Transverse colon (tissue), 3 donors: ENCODE measurements around the gene ANKLE2.

Experiments
- EP300 ChIP-seq: sonication (generic); formaldehyde crosslinking; IDR thresholded peaks from one replicate; pipeline ENCODE4 v1.6.1; 2017; ENCODE audit warnings: antibody characterized with exemption, low read depth
- POLR2A ChIP-seq: fragments of 450-650 bp; IDR thresholded peaks from one replicate; pipeline ENCODE4 v1.6.1; 2016; ENCODE audit warnings: antibody characterized with exemption, mild to moderate bottlenecking, moderate library complexity
- TF ChIP-seq, protein P1 (sequence below), 5 experiments: fragments of 200-600 bp in 3 of 5; fragments of 450-650 bp in 2 of 5; sonication (generic) in 3 of 5; IDR thresholded peaks; 1 replicate in 2 of 5; 2 replicates in 3 of 5; pipeline ENCODE4 v1.5.1; 2016 to 2017; ENCODE audit warnings: antibody characterized with exemption in 5 of 5, inconsistent platforms in 3 of 5, mild to moderate bottlenecking in 2 of 5, moderate library complexity in 1 of 5

DNA sequence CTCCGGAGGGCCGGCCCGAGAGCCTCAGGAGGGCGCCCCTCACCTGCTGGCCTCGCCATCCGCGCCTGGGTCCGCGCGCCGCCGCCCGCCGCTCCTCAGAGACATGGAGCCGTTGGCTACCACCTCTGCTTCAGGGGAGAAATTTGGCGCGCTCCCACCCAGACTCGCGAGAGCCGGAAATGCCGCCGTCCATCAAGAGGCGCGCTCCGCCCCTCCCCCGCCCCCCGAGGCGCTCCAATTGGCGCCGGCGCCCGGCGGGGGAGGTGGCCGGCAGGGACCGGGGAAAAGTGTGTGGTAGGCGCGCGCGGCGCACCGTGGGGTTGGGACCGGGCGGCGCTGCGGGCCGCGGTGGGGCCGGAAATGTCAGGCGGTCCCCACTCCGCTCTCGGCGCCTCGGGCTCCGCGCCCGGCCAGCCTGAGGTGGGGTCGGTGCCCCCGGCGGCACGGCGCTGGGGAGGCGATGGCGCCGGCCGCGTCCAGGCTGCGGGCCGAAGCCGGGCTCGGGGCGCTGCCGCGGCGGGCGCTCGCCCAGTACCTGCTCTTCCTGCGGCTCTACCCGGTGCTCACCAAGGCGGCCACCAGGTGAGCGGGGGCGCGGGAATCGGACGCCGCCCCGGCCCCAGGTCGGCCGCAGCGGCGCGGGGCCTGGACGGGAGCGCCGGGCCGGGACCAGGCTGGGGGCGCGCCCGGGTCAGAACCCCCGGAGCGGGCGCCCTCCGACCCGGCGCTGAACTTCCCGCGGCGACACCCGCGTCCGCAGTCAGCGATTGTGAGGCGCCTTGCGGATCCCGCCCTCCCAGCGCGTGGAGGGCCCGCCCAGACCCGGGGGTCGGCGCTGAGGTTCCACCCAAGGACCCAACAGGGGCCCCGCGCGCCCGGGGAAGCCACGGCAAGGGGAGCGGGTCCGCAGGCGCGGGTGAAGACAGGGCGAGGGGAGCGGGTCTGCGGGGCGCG, 74.1 kb downstream of the ANKLE2 start, which contains the start of the genes POLE and PXMP2:
- TF ChIP-seq, protein P1, sequence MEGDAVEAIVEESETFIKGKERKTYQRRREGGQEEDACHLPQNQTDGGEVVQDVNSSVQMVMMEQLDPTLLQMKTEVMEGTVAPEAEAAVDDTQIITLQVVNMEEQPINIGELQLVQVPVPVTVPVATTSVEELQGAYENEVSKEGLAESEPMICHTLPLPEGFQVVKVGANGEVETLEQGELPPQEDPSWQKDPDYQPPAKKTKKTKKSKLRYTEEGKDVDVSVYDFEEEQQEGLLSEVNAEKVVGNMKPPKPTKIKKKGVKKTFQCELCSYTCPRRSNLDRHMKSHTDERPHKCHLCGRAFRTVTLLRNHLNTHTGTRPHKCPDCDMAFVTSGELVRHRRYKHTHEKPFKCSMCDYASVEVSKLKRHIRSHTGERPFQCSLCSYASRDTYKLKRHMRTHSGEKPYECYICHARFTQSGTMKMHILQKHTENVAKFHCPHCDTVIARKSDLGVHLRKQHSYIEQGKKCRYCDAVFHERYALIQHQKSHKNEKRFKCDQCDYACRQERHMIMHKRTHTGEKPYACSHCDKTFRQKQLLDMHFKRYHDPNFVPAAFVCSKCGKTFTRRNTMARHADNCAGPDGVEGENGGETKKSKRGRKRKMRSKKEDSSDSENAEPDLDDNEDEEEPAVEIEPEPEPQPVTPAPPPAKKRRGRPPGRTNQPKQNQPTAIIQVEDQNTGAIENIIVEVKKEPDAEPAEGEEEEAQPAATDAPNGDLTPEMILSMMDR (IDR thresholded peaks at IDR 0.05), result no peak
- TF ChIP-seq POLR2A (peak; percentile 33), EP300 (no peak)
